Breast epithelium (tissue), 3 donors: Measurements from ENCODE around the gene DGKI.

Experiments
- CTCF ChIP-seq, 3 donors: fragments of 450-650 bp; IDR thresholded peaks; one replicate each; pipeline ENCODE4 v1.5.1; 2016 to 2017; ENCODE audit warnings: antibody characterized with exemption in 3 of 3, mild to moderate bottlenecking in 3 of 3, moderate library complexity in 3 of 3
- POLR2A ChIP-seq: fragments of 450-650 bp; IDR thresholded peaks from one replicate; pipeline ENCODE4 v1.6.1; 2016; ENCODE audit warnings: antibody characterized with exemption, mild to moderate bottlenecking, moderate library complexity

GRCh38 chr7:137418841-137419240 lies 427.9 kb downstream of the DGKI start:
- no peak for TF ChIP-seq CTCF (IDR thresholded peaks at IDR 0.05)
- no peak for TF ChIP-seq POLR2A
